ENCODE data around the gene PLD4.
"Not testable (repeated sequence)": the region's sequence is repeated elsewhere in the genome, so short reads cannot be mapped to it uniquely, and the experiment has no call there.

The PLD4 gene

GRCh38 chr14:104881369-104881979 is 43.2 kb upstream of the PLD4 start:
- Histone ChIP-seq H3K4me1 (ENCODE audit: control insufficient read depth in 1 of 2, insufficient read depth in 1 of 2, low read depth in 1 of 2, low read length in 1 of 2) (no peaks in the 10 kb centered on the region), H3K4me3 (ENCODE audit: low read depth in 1 of 2, low read length in 1 of 2) (no peak overlapping the region), H3K9me3 (no peaks in the 10 kb centered on the region), H3K27ac (no peak overlapping the region), H3K27me3 (no peaks in the 10 kb centered on the region), H3K36me3 (no peaks in the 10 kb centered on the region)
- no peak for TF ChIP-seq CTCF (IDR thresholded peaks at IDR 0.05)

GRCh38 chr14:104882325-104882973 is 42.2 kb upstream of the PLD4 start:
- Histone ChIP-seq H3K27me3 (no peaks in the 10 kb centered on the region), H3K9me3 (no peaks in the 10 kb centered on the region), H3K4me1 (ENCODE audit: control insufficient read depth in 1 of 2, insufficient read depth in 1 of 2, low read depth in 1 of 2, low read length in 1 of 2) (no peaks in the 10 kb centered on the region), H3K27ac (no peak overlapping the region), H3K36me3 (no peaks in the 10 kb centered on the region), H3K4me3 (ENCODE audit: low read depth in 1 of 2, low read length in 1 of 2) (no peak overlapping the region)
- TF ChIP-seq CTCF (IDR thresholded peaks at IDR 0.05), result no peak

- no peaks in the 10 kb centered on the region for H3K4me1 ChIP-seq (ENCODE audit: control insufficient read depth in 1 of 2, insufficient read depth in 1 of 2, low read depth in 1 of 2, low read length in 1 of 2)
- H3K9me3 ChIP-seq, result no peaks in the 10 kb centered on the region
- no peaks in the 10 kb centered on the region for H3K36me3 ChIP-seq
- H3K27ac ChIP-seq, result no peak overlapping the region
- no peak for TF ChIP-seq CTCF (IDR thresholded peaks at IDR 0.05)
- H3K4me3 ChIP-seq (ENCODE audit: low read depth in 1 of 2, low read length in 1 of 2), result no peak overlapping the region
- H3K27me3 ChIP-seq, result no peaks in the 10 kb centered on the region
Measured at GRCh38 chr14:104882991-104883660, 41.6 kb upstream of the PLD4 start.

- Histone ChIP-seq H3K9me3 (no peaks in the 10 kb centered on the region), H3K4me1 (ENCODE audit: control insufficient read depth in 1 of 2, insufficient read depth in 1 of 2, low read depth in 1 of 2, low read length in 1 of 2) (no peaks in the 10 kb centered on the region), H3K27me3 (no peaks in the 10 kb centered on the region), H3K4me3 (ENCODE audit: low read depth in 1 of 2, low read length in 1 of 2) (no peak overlapping the region), H3K27ac (no peak overlapping the region), H3K36me3 (no peaks in the 10 kb centered on the region)
- TF ChIP-seq CTCF (IDR thresholded peaks at IDR 0.05), result no peak
Measured at GRCh38 chr14:104883681-104884361, 40.9 kb upstream of the PLD4 start.

- H3K9me3 ChIP-seq; H3K4me3 ChIP-seq (ENCODE audit: low read depth in 1 of 2, low read length in 1 of 2); H3K36me3 ChIP-seq; H3K27me3 ChIP-seq; H3K4me1 ChIP-seq (ENCODE audit: control insufficient read depth in 1 of 2, insufficient read depth in 1 of 2, low read depth in 1 of 2, low read length in 1 of 2); H3K27ac ChIP-seq: not testable (repeated sequence)
Measured at GRCh38 chr14:104884381-104884780, 40.3 kb upstream of the PLD4 start.

Data from neutrophil (primary cell).